Endodermal cell (in vitro differentiated cells): ENCODE data around the gene RSF1. TPM values are rescaled to one million over a fixed set of nuclear protein-coding genes. Genes with fewer than 3 reads are reported as not detected.

ENCODE experiments used
- DNase-seq: peaks from one replicate; pipeline ENCODE4 v3.0.0-alpha.2; 2017
- H3K27ac ChIP-seq: 2 replicates; pipeline ENCODE4 v1.5.1; 2013; ENCODE audit warnings: mild to moderate bottlenecking, low read depth, low read length, moderate library complexity
- H3K27me3 ChIP-seq: 2 replicates; pipeline ENCODE4 v1.6.1; 2013; ENCODE audit warnings: mild to moderate bottlenecking, low read length, moderate library complexity; ENCODE audit not compliant: insufficient read depth, control insufficient read depth, poor library complexity, severe bottlenecking
- H3K36me3 ChIP-seq: 2 replicates; pipeline ENCODE4 v1.7.0; 2013; ENCODE audit warnings: mild to moderate bottlenecking, low read length, moderate library complexity; ENCODE audit not compliant: control insufficient read depth, insufficient read depth
- H3K4me1 ChIP-seq: one replicate; pipeline ENCODE4 v1.7.0; 2013; ENCODE audit warnings: low read length; ENCODE audit not compliant: control insufficient read depth, insufficient read depth
- H3K4me3 ChIP-seq: 2 replicates; pipeline ENCODE4 v1.5.1; 2013; ENCODE audit warnings: mild to moderate bottlenecking, low read length, moderate library complexity
- H3K9ac ChIP-seq: 2 replicates; pipeline ENCODE4 v1.6.1; 2013; ENCODE audit warnings: mild to moderate bottlenecking, low read length, moderate library complexity; ENCODE audit not compliant: poor library complexity, severe bottlenecking; ENCODE audit errors: extremely low read depth
- H3K9me3 ChIP-seq: 2 replicates; pipeline ENCODE4 v1.6.1; 2013; ENCODE audit warnings: mild to moderate bottlenecking, low read length, moderate library complexity; ENCODE audit not compliant: control insufficient read depth
- H3K27ac Mint-ChIP-seq: 2 replicates; pipeline ENCODE4 v1.8.0; 2020; ENCODE audit warnings: mixed read lengths
- H3K27me3 Mint-ChIP-seq: 2 replicates; pipeline ENCODE4 v1.8.0; 2021; ENCODE audit warnings: mild to moderate bottlenecking, mixed read lengths; ENCODE audit not compliant: insufficient read depth
- H3K36me3 Mint-ChIP-seq: 2 replicates; pipeline ENCODE4 v1.8.0; 2020; ENCODE audit warnings: low read depth, mixed read lengths
- H3K4me1 Mint-ChIP-seq: 2 replicates; pipeline ENCODE4 v1.8.0; 2020; ENCODE audit warnings: mixed read lengths
- H3K4me3 Mint-ChIP-seq: 2 replicates; pipeline ENCODE4 v1.8.0; 2020; ENCODE audit warnings: mild to moderate bottlenecking, moderate library complexity, mixed read lengths
- H3K9me3 Mint-ChIP-seq: 2 replicates; pipeline ENCODE4 v1.8.0; 2020; ENCODE audit warnings: mild to moderate bottlenecking, mixed read lengths
- WGBS, 2 experiments: methylation state at CpG; one replicate each; pipeline versions ENCODE4 v1.1.5 to v1.1.7; 2013; ENCODE audit warnings: missing lambda C conversion rate in 2 of 2, mixed read lengths in 1 of 2; ENCODE audit not compliant: insufficient coverage in 1 of 2, insufficient read length in 1 of 2; 5-methylcytosine and 5-hydroxymethylcytosine counted together
- total RNA-seq, 2 donors: library from RNA; stranded (reverse); fragmentation: NEBNext Ultra II Directional in 1 of 2; extraction: Animal tissue kit (Norgen Biotek cat#: 25700) in 1 of 2; gene quantifications; 2 replicates in 1 of 2; 3 replicates in 1 of 2; pipeline ENCODE4 v1.2.1, GENCODE V29; 2021
- TF ChIP-seq, protein P1 (sequence below): fragments of 200-600 bp; sonication (generic); conservative IDR thresholded peaks from 2 replicates; pipeline ENCODE4 v1.5.0; 2021; ENCODE audit warnings: antibody characterized with exemption, mild to moderate bottlenecking

The RSF1 gene
- total RNA-seq, 2 donors from 2014 or later, result 69.3 to 71.0 TPM

DNA sequence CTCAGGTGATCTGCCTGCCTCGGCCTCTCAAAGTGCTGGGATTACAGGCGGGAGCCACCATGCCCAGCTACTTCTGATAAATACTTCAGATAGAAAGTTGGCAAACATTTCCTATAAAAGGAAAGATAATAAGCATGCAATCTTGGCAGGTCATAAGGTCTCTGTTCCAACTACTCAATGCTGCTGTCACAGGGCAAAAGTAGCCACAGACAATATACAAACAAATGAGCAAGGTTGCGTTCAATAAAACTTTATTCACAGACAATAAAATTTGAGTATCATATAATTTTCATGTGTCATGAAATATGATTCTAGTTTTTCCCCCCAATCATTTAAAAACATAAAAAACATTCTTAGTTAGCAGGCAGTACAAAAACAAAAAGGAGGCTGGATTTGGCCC is 129.9 kb downstream of the RSF1 start:
- TF ChIP-seq, protein P1, sequence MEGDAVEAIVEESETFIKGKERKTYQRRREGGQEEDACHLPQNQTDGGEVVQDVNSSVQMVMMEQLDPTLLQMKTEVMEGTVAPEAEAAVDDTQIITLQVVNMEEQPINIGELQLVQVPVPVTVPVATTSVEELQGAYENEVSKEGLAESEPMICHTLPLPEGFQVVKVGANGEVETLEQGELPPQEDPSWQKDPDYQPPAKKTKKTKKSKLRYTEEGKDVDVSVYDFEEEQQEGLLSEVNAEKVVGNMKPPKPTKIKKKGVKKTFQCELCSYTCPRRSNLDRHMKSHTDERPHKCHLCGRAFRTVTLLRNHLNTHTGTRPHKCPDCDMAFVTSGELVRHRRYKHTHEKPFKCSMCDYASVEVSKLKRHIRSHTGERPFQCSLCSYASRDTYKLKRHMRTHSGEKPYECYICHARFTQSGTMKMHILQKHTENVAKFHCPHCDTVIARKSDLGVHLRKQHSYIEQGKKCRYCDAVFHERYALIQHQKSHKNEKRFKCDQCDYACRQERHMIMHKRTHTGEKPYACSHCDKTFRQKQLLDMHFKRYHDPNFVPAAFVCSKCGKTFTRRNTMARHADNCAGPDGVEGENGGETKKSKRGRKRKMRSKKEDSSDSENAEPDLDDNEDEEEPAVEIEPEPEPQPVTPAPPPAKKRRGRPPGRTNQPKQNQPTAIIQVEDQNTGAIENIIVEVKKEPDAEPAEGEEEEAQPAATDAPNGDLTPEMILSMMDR, result no peak
- no peak for DNase-seq
- Mint-ChIP-seq H3K9me3 (no peaks in the 10 kb centered on the region), H3K36me3 (peaks cover 60% of the 10 kb centered on the region), H3K4me3 (no peak overlapping the region), H3K27ac (no peak overlapping the region), H3K27me3 (no peaks in the 10 kb centered on the region), H3K4me1 (no peaks in the 10 kb centered on the region)
- H3K9ac ChIP-seq, result no peak overlapping the region
- no peak overlapping the region for H3K4me3 ChIP-seq
- H3K4me1 ChIP-seq, result no peaks in the 10 kb centered on the region
- 94 to 100% methylated on average over 2 to 3 of the region's 3 CpGs for WGBS, 2 experiments
- H3K9me3 ChIP-seq, result no peaks in the 10 kb centered on the region
- no peak overlapping the region for H3K27ac ChIP-seq
- H3K27me3 ChIP-seq, result no peaks in the 10 kb centered on the region
- peaks cover 59% of the 10 kb centered on the region for H3K36me3 ChIP-seq

DNA sequence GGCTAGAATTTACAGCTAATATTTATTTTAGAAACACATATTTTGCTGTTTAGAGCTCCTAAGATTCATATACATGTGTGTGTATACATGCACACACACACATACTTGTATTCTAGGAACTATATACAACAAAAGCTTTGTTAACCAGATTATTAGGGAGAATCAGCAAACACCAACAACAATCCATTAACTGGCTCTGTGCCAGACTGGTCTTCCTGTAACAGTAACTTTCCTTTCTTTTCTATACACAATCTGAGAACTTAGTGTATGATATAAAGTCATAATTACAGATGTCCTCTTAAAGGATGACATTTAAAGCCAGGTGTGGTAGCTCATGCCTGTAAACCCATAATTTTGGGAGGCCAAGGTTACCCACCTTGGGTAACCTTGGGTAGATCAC is 133.4 kb downstream of the RSF1 start:
- no peaks in the 10 kb centered on the region for H3K4me1 ChIP-seq
- Mint-ChIP-seq H3K27ac (no peak overlapping the region), H3K4me3 (no peak overlapping the region), H3K4me1 (no peaks in the 10 kb centered on the region), H3K27me3 (no peaks in the 10 kb centered on the region), H3K9me3 (no peaks in the 10 kb centered on the region), H3K36me3 (peaks cover 60% of the 10 kb centered on the region)
- no peak overlapping the region for H3K9ac ChIP-seq
- no peak overlapping the region for H3K27ac ChIP-seq
- no peak overlapping the region for H3K4me3 ChIP-seq
- TF ChIP-seq, protein P1, result no peak
- no peak for DNase-seq
- no peaks in the 10 kb centered on the region for H3K27me3 ChIP-seq
- H3K36me3 ChIP-seq, result peaks cover 66% of the 10 kb centered on the region
- H3K9me3 ChIP-seq, result no peaks in the 10 kb centered on the region

DNA sequence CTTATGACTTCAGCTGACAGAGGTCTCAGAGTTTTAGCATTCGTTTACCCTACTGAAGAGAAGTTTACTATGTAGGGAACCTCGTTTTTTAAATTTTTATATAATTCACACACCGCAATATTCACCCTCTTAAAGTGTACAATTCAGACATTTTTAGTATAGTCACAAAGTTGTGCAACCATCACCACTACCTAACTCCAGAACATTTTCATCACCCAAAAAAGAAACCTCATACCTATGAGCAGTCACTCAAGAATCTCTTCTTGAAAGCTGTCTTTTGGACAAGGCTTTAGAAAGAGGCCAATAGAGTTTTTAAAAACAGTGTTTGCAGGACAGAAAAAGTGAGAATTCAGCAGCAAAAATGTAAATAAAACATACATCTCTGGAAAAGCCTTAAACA is 143.4 kb downstream of the RSF1 start:
- Histone ChIP-seq H3K9me3 (no peaks in the 10 kb centered on the region), H3K27ac (no peak overlapping the region), H3K9ac (no peak overlapping the region), H3K36me3 (peaks cover 79% of the 10 kb centered on the region), H3K27me3 (no peaks in the 10 kb centered on the region), H3K4me1 (no peaks in the 10 kb centered on the region), H3K4me3 (no peak overlapping the region)
- WGBS, 2 experiments, result 100% methylated on average over 3 of the region's 3 CpGs; no CpG with 5 or more reads in 1 of the 2 experiments
- H3K27ac Mint-ChIP-seq, result no peak overlapping the region
- H3K27me3 Mint-ChIP-seq, result no peaks in the 10 kb centered on the region
- H3K9me3 Mint-ChIP-seq, result no peaks in the 10 kb centered on the region
- no peak overlapping the region for H3K4me3 Mint-ChIP-seq
- H3K4me1 Mint-ChIP-seq, result no peaks in the 10 kb centered on the region
- H3K36me3 Mint-ChIP-seq, result peaks cover 70% of the 10 kb centered on the region
- DNase-seq, result no peak
- TF ChIP-seq, protein P1, result no peak
